HG02943 (cell line): Measurements from ENCODE around the gene SIRT5.

ENCODE experiments used
- ATAC-seq: cut with Tn5 transposase; IDR thresholded peaks from one replicate; pipeline ENCODE4 v1.9.1; 2021; ENCODE audit warnings: mild to moderate bottlenecking, low read depth, moderate library complexity; ENCODE audit not compliant: unreplicated experiment

Gene SIRT5

DNA sequence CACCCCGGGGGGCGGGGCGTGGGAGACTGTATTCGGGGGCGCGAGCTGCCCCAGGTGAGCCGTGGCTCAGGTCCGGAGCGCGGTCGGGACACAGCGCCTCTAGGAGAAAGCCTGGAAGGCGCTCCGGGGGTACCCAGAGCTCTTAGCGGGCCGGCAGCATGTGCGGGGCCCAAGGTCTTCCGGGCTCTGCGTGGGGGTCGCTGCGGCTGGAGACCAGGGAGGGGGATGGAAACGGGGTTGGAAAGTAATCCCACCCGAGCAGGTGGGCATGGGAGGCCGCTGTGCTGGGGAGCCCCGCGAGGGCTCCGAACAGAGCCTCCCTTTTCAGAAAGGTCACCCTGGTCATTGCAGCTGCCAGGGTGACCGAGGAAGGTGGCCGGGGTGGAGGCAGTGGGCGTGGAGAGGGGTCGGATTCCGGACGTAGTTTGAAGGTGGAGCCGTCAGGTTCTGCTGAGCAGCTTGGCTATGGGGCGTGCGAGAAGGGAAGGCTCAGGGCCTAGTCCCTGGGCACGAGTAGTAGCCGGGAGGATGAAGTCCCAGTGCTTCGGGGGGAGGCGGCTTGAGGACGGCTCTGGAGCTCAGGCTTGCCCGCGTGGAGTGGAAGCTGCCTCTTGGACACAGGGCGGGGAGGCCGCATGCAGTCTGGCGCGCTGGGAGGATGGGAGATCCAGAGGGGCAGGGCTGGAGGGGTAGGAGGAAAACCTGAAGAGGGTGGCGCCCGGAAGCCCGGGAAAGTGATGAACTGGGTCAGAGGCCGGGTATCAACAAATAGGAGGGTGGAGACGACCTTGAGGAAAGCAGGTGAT is at the start of gene SIRT5:
Gene SIRT5 (plus strand): TSS at position 31 of the 806 bp plus-strand sequence. CDS start 9,510 bp downstream, outside the sequence.
- peak; percentile 75 for ATAC-seq

DNA sequence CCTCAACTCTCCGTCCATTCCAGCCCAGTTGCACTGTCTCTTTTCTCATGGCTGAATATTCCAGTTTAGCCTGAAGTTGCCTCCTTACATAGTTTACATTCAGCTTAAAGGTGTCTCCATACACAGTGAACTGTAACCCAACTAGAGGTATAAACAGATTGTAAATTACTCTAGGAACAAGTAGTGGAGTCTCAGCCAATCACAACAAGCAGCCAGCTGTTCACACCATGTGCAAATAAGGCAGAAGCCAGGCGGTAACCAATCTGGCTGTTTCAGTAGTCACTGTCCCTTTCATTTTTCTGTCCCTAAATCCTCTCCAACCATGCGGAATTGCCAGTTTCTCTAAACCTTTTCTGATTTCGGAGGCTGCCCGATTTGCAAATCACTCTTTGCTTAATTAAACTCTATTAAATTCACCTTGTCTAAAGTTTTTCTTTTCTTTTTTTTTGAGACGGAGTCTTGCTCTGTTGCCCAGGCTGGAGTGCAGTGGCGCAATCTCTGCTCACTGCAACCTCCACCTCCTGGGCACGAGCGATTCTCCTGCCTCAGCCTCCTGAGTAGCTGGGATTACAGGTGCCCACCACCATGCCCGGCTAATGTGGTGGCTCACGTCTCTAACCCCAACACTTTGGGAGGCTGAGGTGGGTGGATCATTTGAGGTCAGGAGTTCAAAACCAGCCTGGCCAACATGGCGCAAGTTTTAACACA is 49.4 kb upstream of the SIRT5 start:
- no peak for ATAC-seq

DNA sequence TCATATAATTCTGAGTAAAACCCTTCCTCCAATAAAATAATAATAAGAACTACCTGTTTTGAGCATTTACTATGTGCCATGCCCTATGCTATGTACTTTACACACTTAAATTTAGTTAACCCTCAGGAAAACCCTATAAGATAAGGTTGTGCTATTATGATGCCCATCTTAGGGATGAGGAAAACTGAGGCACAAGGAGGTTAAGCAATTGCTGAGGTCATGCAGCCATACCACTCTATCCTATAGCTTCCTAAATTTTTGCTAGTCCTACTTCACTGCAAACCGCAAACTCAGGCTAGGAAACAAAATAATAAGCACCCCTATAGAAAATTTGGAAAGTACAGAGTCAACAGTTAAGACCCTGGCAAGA is 48.1 kb upstream of the SIRT5 start:
- ATAC-seq: no peak

GRCh38 chr6:13526727-13527670 is 47.4 kb upstream of the SIRT5 start:
- ATAC-seq: peak; percentile 92

- ATAC-seq: no peak
These were observed 46.7 kb upstream of the SIRT5 start for GRCh38 chr6:13527671-13528056.

- ATAC-seq: no peak
These were observed 46.2 kb upstream of the SIRT5 start for GRCh38 chr6:13528232-13528631.

DNA sequence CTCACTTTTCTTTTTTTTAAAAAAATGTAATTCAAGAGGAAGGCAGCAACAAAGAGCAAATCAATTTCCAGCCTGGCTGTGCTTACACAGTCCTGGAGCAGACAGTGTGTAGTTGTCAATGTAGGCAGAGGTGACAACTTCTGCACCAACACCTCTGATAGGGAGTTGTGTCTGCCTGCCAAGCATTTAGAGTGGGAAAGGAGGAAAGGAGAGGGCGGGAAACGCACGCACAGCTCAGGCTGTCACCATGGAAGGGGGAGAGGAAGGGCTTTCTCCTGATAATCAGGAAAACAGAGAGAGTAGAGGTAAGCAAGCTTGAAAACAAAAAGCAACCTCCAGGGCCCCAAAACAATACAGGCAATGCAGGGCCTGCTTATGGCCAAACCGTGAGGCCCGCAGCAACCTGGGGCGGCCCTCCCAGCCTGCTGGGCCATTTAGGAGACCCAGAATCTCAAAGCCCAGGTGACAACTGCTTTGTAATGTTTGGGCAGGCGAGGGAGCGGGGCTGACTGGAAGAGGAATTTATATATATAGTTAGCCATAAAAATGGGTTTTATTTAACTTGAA is 45.5 kb upstream of the SIRT5 start:
- no peak for ATAC-seq

- no peak for ATAC-seq
These were observed 42.4 kb upstream of the SIRT5 start for GRCh38 chr6:13531956-13532355.

DNA sequence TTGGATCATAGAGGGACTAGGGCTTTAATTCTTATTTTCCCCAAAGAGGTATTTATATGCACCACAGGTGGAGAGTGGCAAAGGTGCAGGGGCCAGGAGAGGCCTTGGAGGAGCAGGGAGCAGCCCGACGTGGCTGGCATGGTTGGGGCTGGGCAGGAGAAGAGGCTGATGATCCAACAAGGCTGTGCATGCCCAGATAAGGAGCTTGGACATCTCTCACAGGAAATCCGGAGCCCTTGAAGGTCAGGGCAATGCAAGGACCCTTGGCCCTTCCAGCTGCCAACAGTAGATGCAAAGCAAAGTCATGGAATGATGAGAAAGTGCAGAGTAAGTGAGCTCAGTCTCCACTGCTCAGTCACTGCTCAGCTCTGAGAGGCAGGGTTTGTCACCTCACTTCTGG is 39.9 kb upstream of the SIRT5 start:
- no peak for ATAC-seq

- ATAC-seq: no peak
These were observed 39.1 kb upstream of the SIRT5 start for GRCh38 chr6:13535306-13535705.

DNA sequence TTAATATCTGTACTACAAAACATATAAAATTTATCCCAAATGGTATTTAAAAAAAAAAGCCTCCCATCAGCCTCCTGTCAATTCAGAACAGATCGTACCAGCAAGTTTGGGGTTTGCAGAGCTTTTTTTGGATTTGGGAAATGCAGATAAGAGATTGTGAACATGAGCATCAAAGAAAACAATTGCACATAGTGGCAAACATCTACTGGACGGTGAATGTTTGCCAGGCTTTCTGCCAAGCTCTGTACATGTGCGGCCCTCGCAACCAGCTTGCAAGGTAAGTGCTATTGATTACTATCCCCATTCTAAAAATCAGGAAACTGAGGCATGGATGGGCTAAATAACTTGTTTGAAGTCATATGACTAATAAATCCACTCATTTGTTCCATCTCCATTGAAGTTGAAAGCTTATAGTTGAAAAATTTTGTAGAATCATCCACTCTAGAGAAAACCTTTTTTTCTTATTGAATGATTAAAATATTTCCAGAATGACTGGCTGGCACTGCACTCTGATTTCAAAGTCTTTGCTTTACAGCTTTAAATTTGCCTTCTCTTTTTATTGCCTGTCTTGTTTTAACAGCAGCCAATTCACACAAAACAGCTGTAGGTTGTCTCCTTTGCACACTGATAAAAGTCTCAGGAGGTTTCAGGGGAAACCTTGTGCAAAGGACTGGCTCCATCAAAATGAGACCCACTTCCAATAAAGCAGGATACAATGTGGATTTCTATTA is 37.4 kb upstream of the SIRT5 start:
- ATAC-seq: no peak

GRCh38 chr6:13537527-13537897 is 36.9 kb upstream of the SIRT5 start:
- ATAC-seq: no peak

DNA sequence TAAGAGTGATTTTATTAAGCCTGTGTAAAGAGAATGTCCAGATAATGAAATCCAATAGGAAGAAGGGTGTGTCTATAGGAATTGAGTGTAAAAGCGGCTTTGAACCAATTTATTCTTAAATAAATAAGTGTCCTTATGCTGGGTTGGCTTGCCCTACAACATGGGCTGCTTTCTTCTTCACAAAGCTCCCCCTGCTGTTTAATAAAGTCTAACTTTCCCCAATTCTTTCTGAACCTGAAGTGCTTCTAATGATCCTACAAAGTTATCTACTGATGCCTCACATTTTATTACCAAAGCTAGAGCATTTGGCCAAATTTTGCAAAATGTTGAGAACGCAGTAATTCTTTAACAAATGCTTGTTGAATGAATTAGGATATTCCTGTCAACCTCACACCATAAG is 36.3 kb upstream of the SIRT5 start:
- ATAC-seq: no peak

GRCh38 chr6:13538600-13538999 is 35.8 kb upstream of the SIRT5 start:
- ATAC-seq: no peak

- ATAC-seq: no peak
These were observed 34.8 kb upstream of the SIRT5 start for GRCh38 chr6:13539572-13539971.

DNA sequence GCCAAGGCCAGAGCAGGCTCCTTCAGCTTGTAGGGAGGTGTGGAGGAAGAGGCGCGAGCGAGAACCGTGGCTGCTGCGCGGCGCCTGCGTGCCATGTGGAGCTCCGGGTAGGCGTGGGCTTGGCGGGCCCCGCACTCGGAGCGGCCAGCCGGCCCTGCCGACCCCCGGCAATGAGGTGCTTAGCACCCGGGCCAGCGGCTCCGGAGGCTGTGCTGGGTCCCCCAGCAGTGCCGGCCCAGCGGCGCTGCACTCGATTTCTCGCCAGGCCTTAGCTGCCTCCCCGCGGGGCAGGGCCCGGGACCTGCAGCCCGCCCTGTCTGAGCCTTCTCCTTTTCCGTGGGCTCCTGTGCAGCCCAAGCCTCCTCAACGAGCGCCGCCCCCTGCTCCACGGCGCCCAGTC is 32.9 kb upstream of the SIRT5 start:
- no peak for ATAC-seq

DNA sequence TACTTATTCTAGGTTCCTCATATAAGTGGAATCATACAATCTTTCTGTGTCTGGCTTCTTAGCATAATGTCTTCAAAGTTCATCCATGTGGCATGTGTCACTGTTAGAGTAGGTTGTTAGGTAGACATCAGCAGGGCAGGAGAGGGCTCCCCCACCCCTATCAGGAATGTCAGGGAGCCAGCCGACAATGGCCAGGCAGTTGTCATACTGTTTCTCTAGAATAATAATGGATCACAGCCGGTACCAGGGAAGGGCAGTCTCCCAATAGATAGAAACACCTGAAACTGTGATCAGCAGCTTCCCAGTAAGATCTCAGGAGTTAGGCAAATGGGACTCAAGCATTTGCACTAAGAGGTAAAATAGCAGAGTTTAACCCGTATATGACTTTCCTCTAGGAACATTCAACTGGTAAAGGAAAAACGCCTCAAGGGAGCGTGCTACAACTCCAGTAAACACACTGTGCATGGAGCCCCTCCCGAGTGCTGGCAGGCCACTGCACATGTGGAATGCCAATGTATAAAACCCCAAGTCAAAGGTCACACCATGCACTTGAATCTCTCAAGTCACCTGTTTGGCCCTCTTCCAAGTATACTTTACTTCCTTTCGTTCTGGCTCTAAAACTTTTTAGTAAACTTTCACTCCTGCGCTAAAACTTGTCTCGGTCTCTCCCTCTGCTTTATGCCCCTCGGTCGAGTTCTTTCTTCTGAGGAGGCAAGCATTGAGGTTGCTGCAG is 29.8 kb upstream of the SIRT5 start:
- no peak for ATAC-seq

DNA sequence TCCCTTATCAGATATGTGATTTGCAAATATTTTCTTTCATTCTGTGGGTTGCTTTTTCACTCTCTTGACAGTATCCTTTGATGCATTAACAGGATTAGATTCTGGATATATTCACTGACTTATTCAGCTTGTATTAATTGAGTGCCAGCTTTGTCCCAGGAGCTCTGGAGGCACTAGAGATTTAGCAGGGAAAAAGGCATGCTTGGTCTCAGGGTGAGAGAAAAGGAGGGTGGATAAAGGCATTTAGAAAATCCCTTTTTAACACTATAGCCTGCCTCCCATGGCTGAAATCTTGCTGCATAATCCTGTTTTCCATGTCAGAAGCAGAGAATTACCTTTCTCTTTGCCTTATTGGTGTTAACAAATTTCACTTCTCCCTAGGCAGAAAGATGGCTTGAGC is 28.5 kb upstream of the SIRT5 start:
- no peak for ATAC-seq

- no peak for ATAC-seq
These were observed 25.7 kb upstream of the SIRT5 start for GRCh38 chr6:13548500-13549210.
